H7 (cell line): Measurements from ENCODE around the gene TFEB. TPM values are rescaled to one million over a fixed set of nuclear protein-coding genes. Genes with fewer than 3 reads are reported as not detected.

Experiments used
- DNase-seq: peaks from one replicate; pipeline ENCODE4 v3.0.0; 2012
- H3K27me3 ChIP-seq: 2 replicates; pipeline ENCODE4 v1.6.0; 2011; ENCODE audit warnings: mild to moderate bottlenecking, low read length; ENCODE audit not compliant: control insufficient read depth, insufficient read depth
- H3K36me3 ChIP-seq: replicated peaks from 2 replicates; pipeline ENCODE4 v1.5.1; 2011; ENCODE audit warnings: low read length; ENCODE audit not compliant: control insufficient read depth, insufficient read depth
- H3K4me3 ChIP-seq: 2 replicates; pipeline ENCODE4 v1.5.1; 2011; ENCODE audit warnings: low read depth, mild to moderate bottlenecking, control low read depth, low read length, moderate library complexity; ENCODE audit not compliant: insufficient read depth
- total RNA-seq: library from RNA; depleted of rRNA; stranded (reverse); fragments of >200 nt; shearing (Covaris generic); gene quantifications from 2 replicates; pipeline ENCODE4 v1.2.3, GENCODE V29; 2014

Gene TFEB
- total RNA-seq, 1 experiment from 2014 or later: 1.4 TPM

DNA sequence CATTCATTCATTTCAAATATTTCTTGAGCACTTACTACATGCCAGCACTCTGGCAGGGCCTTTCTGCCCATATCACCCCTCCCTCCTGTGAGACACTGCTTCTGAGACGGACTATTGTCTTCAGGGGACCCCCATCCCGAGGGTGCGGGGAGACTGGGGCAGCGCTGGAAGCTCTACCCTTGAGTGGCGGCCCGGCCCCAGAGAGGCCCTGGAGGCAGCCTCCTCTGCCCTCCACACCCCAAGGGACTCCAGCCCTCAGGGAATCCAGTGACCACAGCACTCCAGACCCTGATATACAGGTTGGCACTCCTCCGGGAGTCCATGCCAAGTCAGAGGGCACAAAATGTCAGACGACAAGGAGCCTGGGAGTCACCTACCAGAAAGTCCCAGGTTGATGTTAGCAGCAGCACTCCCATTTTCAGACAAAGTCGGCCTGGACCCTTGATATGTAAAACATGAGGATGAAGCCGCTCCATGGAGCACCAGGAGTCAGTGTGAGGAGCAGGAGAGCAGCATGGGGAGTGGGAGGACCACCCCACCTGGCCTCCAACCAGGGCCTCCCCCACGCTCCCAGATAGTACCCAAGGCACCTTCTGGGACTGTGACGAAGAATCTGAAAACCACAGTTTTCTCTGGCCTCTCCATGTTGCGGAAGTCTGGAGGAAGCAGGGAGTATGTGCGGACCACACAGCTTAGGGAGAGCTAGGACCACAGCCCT, 20.7 kb downstream of the TFEB start:
- DNase-seq: no peak
- H3K4me3 ChIP-seq: no peak overlapping the region
- H3K27me3 ChIP-seq: no peaks in the 10 kb centered on the region
- no peaks in the 10 kb centered on the region for H3K36me3 ChIP-seq

DNA sequence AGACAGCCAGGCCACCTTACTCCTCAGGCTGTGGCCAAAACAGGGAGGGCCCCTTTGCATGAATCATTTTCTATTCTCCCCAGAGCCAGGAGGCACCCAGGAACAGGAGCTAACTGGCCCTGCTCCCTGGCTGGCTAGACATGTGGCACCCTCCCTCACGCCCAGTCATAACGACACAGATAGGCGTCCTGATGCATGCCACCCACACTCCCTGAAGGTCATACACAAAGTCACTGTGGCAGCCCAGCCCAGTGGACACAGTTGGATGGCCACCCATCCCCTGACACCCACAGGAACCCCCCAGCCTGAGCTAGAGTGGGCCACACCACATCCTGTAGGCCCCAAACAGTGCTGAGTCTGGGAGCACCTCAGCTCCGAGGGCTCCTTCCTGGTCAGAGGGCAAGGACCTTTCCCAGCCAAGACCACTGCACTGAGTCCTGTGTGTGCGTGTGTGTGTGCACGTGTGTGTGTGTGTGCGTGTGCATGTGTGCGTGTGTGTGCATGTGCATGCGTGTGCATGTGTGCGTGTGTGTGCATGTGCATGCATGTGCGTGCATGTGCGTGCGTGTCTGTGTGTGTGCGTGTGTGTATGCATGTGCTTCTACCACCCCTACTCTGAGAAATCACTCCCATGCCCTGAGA, 21.6 kb downstream of the TFEB start:
- H3K4me3 ChIP-seq: no peak overlapping the region
- no peak for DNase-seq
- H3K36me3 ChIP-seq: no peaks in the 10 kb centered on the region
- H3K27me3 ChIP-seq: no peaks in the 10 kb centered on the region

DNA sequence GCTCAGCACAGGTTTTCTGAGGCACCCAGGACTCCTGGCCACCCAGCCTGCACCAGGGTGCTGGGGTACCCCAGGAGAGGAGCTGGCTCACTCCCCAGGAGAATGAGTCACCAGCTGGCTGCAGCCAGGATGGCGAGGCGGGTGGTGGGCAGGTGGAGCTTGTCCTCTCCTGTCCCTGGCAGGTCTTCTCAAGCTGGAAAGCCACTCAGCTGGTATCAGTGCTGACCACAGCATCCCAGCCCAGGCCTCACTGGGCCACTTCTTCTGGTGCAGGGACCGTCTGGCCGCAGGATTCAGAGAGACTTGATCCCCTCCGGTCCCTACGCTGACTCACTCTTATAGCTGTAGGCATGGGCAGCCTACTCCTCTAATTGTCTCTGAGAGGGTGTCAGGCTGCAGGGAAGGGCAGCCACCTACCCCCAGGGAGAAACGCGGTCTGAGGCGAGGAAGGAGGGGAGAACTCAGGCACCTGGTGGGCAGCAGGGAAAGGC, 22.2 kb downstream of the TFEB start:
- H3K27me3 ChIP-seq: no peaks in the 10 kb centered on the region
- DNase-seq: no peak
- H3K36me3 ChIP-seq: no peaks in the 10 kb centered on the region
- no peak overlapping the region for H3K4me3 ChIP-seq

DNA sequence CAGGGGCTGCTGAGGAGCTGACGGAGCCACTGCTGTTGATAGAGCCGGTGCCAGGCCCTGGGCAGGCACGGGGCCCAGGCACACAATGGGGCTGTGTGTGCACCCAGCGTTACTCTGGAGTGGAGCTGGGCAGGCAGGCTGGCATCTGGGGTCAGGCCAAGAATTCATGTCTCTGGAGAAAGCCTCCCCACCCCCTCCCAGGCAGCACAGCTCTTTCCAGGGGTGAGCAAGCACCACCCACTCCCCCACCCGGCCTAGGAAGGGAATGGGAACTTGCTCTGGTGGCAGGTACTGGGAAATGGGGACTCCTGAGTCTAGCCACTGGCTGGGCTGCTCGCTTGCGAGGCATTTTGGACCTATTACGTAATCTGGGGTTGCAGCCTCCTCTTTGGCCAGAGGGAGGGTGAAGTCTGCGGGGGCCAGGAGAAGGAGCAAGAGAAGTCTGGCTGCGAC, 22.7 kb downstream of the TFEB start:
- H3K4me3 ChIP-seq: no peak overlapping the region
- no peaks in the 10 kb centered on the region for H3K36me3 ChIP-seq
- DNase-seq: peak; percentile 56
- H3K27me3 ChIP-seq: no peaks in the 10 kb centered on the region

DNA sequence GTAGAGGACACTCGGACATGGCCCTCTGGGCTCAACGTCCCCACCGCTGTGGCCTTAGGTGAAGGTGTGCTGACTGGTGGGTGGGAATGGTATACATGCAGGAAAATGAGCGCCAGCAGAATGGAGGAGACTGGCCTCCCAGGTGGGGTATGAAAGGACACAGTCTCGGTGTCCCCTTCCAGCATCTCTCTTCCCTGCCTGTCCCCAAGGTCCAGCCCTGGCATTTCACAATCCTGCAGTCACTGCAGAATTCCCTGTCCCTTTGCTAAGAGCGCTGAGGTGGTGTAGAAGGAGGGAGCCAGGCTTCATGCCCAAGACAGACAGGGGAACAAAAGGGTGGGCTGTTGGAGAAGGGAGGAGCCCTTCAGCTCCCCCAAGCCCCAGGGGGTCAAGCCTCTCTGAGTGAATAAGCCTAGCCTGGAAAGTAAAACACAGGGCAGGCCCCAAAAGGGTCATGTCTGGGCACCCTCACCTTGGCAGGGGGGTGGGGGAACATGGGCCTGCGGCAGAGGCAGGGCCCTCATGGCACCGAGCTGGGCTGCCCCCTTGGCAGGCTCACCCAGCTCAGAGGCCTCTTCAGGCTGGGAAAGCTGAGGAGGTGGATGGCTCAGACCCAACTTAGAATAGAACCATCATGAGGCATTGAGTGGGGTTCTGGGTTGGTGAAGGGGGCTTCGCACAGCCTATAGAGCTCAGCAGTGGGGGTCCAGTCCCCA, 23.9 kb downstream of the TFEB start:
- no peaks in the 10 kb centered on the region for H3K36me3 ChIP-seq
- H3K27me3 ChIP-seq: no peaks in the 10 kb centered on the region
- DNase-seq: no peak
- no peak overlapping the region for H3K4me3 ChIP-seq

DNA sequence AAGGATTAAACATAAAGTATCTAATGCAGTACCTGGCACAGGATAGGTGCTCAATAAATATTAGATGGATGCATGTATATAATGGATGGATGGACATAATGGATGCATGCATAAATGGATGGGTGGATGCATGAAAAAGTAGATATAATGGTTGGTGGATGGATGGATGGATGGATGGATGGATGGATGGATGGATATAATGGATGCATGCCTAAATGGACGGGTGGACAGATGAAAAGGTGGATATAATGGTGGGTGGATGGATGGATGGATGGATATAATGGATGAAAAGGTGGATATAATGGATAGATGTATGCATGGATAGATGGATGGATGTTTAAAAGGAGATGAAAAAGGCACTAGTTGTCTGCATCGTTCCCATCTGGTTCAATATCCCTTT, 26.0 kb downstream of the TFEB start:
- Histone ChIP-seq H3K4me3 (no peak overlapping the region), H3K36me3 (no peaks in the 10 kb centered on the region), H3K27me3 (no peaks in the 10 kb centered on the region)
- no peak for DNase-seq

DNA sequence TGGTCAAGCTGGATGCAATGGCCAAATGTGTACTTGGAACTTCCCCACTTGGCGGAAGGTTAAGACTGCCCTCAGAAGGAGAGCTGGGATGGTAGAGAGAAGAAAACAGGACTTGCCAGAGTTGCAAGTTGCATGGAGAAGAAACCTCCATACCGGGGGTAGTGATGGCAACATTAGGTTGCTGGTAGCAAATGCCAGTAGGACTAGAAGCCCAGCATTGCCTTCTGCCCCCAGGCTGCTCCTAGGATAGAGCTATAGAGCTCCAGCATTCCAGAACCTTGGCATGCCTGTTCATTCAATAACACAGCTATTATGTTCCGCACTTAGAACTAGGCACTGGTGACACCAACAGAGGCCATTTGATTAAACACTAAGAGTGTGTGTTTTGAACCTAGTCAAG, 26.6 kb downstream of the TFEB start:
- no peaks in the 10 kb centered on the region for H3K36me3 ChIP-seq
- H3K27me3 ChIP-seq: no peaks in the 10 kb centered on the region
- DNase-seq: no peak
- no peak overlapping the region for H3K4me3 ChIP-seq

DNA sequence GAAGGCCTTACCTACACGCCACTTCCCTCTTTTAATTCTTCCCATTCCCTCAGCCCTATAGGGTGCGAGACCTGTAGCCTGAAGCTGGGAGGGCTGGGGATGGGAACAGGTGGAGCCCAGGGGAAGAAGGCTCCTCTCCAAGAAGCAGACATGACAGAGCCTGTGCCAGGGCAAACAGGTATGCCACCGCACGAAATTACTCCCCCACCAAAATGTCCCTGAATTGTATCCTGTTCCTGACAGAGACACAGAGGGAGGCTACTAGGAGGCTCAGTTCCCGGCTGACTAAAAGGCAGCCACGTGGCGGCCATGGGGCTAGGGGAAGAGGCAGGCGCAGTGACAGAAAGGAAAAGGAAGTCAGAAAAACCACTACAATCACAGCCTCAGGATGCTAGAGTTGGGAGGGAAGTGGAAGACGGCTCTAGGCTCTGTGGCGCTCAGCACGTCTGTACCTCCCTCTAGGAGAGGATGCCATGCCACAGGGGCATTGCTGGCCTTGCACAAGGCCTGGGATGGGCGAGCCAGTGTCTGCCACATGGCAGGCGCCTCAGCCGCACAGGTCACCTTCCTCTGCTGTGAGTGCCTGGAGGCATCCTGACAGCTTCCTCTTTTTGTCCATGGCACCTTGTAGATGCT, 27.7 kb downstream of the TFEB start:
- no peaks in the 10 kb centered on the region for H3K27me3 ChIP-seq
- no peaks in the 10 kb centered on the region for H3K36me3 ChIP-seq
- H3K4me3 ChIP-seq: no peak overlapping the region
- no peak for DNase-seq

DNA sequence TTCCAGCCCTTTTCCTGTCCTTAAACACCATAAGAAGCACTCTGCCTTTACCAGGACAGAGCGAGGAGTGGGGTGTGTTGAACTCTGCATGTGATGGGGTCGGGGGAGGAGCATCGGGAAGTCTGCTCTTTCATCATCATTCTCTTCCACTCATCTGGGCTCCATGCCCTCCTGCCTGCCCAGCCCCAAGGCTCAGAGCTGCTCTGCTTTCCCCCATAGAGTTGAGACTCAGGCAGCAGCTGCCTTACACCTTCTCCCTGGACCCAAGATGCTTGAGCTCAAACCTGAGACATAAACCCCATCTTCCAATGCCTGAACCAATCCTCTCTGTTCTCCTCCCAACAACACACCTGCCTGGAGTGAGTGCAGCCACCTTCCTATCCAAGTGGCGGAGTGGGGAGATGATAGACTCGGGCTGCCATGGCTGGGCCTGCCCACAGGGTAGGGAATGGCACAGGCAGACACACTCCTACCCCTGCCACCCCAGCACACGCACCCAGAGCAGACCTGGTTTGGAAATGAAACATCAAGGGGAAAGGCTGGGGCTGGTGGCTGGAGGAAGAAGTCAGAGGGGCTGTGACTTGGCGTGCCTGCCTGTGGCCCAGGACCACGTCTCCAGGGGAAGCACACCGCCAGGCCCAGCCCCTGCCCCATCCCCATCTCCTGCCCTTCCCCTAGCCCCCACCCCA, 28.4 kb downstream of the TFEB start:
- peak; percentile 64 for DNase-seq
- Histone ChIP-seq H3K36me3 (no peaks in the 10 kb centered on the region), H3K27me3 (no peaks in the 10 kb centered on the region), H3K4me3 (no peak overlapping the region)

DNA sequence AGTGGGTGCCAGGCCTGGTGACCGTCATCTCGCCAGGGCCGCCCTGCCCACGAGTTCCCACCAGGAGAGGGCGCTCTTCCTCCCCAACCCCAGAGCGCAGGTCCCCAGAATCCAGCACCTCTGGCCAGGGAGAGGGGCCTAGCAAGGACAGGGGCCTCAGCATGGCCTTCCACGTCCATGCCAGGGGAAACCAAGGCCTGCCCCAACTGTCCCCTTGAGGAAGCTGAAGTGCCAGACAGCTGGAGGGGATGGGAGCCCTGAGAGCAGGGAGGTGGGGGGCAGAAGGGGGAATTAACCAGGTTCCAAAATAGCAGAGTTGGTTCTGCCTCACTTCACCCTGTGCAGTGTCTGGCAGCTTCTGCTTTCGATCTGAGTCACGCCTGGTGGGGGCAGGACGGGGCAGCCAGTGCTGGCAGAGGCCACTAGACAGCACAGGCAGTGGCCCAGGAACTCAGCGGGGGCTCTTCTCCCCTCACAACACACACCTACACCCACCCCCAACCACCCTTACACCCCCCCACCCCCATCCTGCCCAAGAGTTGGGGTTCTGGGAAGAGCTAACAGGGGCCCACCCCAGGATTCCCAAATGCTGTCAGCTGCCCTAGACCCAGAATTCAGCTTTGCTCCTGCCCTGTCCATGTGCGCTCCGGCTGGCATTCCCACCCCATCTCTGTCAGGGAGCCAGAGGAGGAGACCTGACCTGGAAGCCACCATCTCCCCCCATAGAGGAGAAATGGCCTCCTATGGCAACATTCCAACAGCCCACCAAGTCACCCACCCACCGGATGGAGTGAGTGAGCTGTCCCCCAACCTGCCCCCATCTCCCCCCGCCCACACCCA, 29.2 kb downstream of the TFEB start:
- peak; percentile 98 for DNase-seq
- H3K4me3 ChIP-seq: no peak overlapping the region
- no peaks in the 10 kb centered on the region for H3K36me3 ChIP-seq
- no peaks in the 10 kb centered on the region for H3K27me3 ChIP-seq

DNA sequence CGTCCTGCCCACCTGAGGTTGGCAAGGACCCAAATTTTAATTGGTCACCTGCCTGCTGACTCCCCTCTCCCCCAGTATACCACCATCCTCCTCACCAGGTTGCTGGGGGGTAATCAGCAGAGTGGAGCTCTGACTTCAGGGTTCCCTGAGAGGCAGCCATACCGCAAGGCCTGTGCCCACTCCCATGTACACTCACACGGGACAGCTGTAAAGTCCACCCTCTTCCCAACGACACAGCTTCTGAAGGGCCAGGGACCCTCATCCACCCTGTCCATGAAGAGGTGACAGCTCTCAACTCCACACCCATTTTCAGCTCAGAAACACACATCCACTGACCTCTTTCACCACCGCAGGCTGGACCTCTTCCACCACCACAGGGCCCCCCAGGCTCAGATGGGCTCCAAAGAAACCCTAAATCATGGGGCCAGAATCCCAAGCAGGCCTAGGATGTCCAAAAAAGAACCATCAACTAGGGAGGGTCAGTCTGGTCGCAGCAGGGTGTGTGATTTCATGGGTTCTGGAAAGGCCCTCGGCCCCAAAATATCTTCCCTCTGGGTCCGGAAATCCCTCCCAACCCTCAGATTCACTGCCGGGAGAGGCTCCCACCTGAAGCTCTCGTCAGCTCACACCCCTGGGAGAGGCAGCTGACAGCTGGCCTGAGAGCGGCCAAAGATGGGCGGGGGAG, 30.0 kb downstream of the TFEB start:
- Histone ChIP-seq H3K36me3 (no peaks in the 10 kb centered on the region), H3K27me3 (no peaks in the 10 kb centered on the region), H3K4me3 (no peak overlapping the region)
- no peak for DNase-seq

DNA sequence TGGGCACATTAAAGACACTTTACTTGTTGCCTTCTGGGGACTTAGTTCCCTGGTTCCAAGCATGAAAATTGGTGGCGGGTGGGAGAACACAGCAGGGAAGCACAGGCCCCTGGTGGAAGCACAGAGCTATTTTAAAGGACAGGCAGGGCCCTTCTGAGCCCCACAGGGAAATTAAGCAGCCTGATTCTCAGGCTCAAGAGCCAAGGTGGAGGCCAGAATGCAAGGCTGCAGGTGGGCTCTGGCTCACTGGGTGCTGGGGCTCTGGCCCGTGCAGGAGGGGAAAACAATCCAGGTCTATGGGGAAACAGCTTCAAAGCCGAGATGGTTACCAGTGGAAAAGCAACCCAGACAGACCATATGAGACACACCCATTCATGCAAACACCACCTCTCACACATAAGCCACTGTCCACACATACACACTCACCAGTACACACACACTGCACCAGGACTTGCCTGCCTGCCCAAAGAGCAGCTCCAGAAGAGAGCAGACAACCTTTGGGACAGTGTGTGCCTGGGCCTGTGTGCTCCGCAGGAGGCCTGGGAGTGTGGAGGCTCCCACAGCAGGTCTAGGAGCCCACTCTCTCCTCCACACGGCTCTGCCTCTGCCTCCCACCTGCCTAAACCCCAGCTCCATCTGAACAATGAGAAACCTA, 30.6 kb downstream of the TFEB start:
- Histone ChIP-seq H3K36me3 (no peaks in the 10 kb centered on the region), H3K4me3 (no peak overlapping the region), H3K27me3 (no peaks in the 10 kb centered on the region)
- no peak for DNase-seq

DNA sequence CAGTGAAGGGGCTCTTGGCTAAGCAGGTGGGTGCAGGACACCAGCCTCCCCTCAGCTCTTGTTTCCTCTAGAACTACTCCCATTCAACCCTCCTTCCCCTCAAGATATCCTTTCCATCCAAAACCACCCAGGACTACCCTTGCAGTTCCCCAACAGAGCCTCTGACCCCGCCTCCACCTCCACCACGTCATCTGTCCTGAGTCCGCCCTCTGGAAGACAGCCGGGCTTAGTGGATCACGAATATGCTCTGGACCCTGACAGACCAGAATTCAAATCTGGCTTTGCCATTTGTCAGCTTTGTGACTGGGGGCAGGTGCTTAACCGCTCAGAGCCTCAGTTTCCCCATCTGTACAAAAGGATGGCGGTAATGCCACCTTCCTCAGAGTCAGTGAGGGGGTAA, 31.4 kb downstream of the TFEB start:
- no peaks in the 10 kb centered on the region for H3K27me3 ChIP-seq
- H3K4me3 ChIP-seq: no peak overlapping the region
- H3K36me3 ChIP-seq: no peaks in the 10 kb centered on the region
- no peak for DNase-seq
